ENCODE data around the gene ATXN7L1. TPM values are rescaled to one million over a fixed set of nuclear protein-coding genes. Genes with fewer than 3 reads are reported as not detected.

ATXN7L1 gene
- polyA plus RNA-seq, 1 of the 3 experiments (the other 2 are of a cell fraction): 6.0 TPM

DNA sequence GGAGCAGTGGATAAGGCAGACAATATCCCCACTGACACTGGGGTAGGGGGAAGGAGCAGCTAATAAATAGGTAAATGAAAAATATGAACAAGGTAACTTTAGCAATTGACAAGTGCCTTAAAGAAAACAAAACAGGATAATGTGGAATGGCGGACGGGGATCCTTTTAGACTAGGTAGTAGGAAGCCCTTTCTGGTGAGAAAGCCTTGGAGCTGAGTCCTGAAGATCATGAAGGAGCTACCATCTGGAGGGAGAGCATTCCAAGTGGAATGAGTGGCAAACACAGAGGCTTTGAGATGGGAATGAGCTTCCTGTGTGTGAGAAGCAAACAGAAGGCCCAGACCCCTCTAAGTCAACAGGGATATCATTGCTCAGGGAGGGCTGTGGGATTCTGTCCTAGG lies 16.0 kb upstream of the ATXN7L1 start:
- no peak for DNase-seq
- ChIA-PET POLR2A (no interaction called here), CTCF (interaction anchor here (1.3 to 5.3 kb wide), 3 partner anchors 15 to 262 kb away, joined by 5 to 26 read pairs (median 7); no protein-coding TSS in a partner anchor)
- Histone ChIP-seq H2AFZ (ENCODE audit: low read depth) (no peak overlapping the region), H3K4me2 (no peak overlapping the region), H3K79me2 (ENCODE audit: insufficient read depth) (no peaks in the 10 kb centered on the region), H3K9me2 (no peaks in the 10 kb centered on the region), H3K36me3 (replicated peaks in 1 of 2; ENCODE audit: control insufficient read depth in 1 of 2, insufficient read depth in 2 of 2, low read length in 1 of 2) (peaks cover 0 to 2% of the 10 kb centered on the region in 2 experiments), H4K20me1 (ENCODE audit: insufficient read depth) (no peaks in the 10 kb centered on the region), H3K27me3 (ENCODE audit: insufficient read depth) (no peaks in the 10 kb centered on the region), H3K9me3 (no peaks in the 10 kb centered on the region), H3K4me1 (ENCODE audit: control insufficient read depth in 1 of 2, insufficient read depth in 2 of 2, low read depth in 1 of 2, low read length in 1 of 2) (peaks cover 0 to 8% of the 10 kb centered on the region in 2 experiments; a peak in 1 of 4 replicates), H3K27ac (ENCODE audit: low read depth in 2 of 2, low read length in 1 of 2) (no peak overlapping the region), H3F3A (replicated peaks; ENCODE audit: insufficient read depth) (no peaks in the 10 kb centered on the region), H3K9ac (no peak overlapping the region), H3K4me3 (ENCODE audit: low read depth in 2 of 2, low read length in 1 of 2) (no peak overlapping the region)
- no peak for TF ChIP-seq TCF12 (IDR thresholded peaks at IDR 0.05)
- WGBS (ENCODE audit: low lambda C conversion rate): 92% methylated on average over 2 of the region's 2 CpGs

DNA sequence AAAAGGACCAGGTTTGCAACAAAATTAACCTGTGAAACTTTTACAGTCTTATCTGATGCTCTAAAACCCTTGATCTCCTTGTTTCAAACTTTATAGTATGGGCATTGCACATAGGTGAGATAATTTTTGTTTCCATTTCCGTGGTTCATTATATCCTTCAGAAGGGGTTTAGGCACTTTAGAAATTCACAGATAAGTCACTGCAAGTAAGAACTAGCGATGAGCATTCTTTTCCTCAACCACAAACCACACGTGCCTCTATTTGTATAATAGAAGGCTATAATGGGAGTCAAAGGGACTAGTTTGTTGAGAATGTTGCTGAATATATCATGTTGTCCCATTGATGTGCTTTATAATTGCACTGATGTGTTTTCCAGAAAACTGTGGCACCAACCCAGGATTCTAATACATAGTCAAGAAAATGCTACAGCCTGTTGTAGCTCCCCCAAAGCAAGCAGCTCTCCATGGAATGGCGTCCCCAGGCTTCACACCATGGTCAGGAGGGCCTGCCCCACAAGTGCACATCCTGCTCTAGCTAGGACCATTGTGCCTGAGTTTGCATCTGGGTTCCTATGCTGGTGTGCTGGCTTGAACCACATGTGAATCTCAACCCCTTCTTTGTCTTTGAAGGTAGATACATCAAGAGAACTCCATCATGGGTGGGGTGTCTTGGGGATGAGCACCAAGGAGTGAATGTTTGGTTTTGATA lies 14.0 kb upstream of the ATXN7L1 start:
- ChIA-PET CTCF (interaction anchor here (0.8 to 5.3 kb wide), 5 partner anchors 12 to 152 kb away, joined by 3 to 26 read pairs (median 21); no protein-coding TSS in a partner anchor), POLR2A (no interaction called here)
- H3F3A ChIP-seq (replicated peaks; ENCODE audit: insufficient read depth): no peaks in the 10 kb centered on the region
- no peak for DNase-seq
- peaks cover 0 to 2% of the 10 kb centered on the region in 2 experiments for H3K36me3 ChIP-seq (replicated peaks in 1 of 2; ENCODE audit: control insufficient read depth in 1 of 2, insufficient read depth in 2 of 2, low read length in 1 of 2)
- H3K4me3 ChIP-seq (ENCODE audit: low read depth in 2 of 2, low read length in 1 of 2): no peak overlapping the region
- H3K9me3 ChIP-seq: no peaks in the 10 kb centered on the region
- H2AFZ ChIP-seq (ENCODE audit: low read depth): no peak overlapping the region
- H3K79me2 ChIP-seq (ENCODE audit: insufficient read depth): no peaks in the 10 kb centered on the region
- H3K27me3 ChIP-seq (ENCODE audit: insufficient read depth): no peaks in the 10 kb centered on the region
- H3K9ac ChIP-seq: no peak overlapping the region
- no peak overlapping the region for H3K27ac ChIP-seq (ENCODE audit: low read depth in 2 of 2, low read length in 1 of 2)
- H4K20me1 ChIP-seq (ENCODE audit: insufficient read depth): no peaks in the 10 kb centered on the region
- H3K4me2 ChIP-seq: no peak overlapping the region
- H3K4me1 ChIP-seq (ENCODE audit: control insufficient read depth in 1 of 2, insufficient read depth in 2 of 2, low read depth in 1 of 2, low read length in 1 of 2): peaks cover 1 to 4% of the 10 kb centered on the region in 2 experiments; a peak in 3 of 4 replicates
- WGBS (ENCODE audit: low lambda C conversion rate): 94% methylated on average over 4 of the region's 4 CpGs
- no peaks in the 10 kb centered on the region for H3K9me2 ChIP-seq
- TF ChIP-seq RFX5 (IDR thresholded peaks at IDR 0.05; ENCODE audit: low read length) (no peak), POLR2AphosphoS5 (IDR thresholded peaks at IDR 0.05; ENCODE audit: low read depth, low read length) (no peak), SMC3 (IDR thresholded peaks at IDR 0.05; ENCODE audit: low read depth, low read length) (no peak), NFIC (IDR thresholded peaks at IDR 0.05; ENCODE audit: borderline replicate concordance) (no peak), RXRA (IDR thresholded peaks at IDR 0.05; ENCODE audit: borderline replicate concordance, low read depth) (no peak), YY1 (IDR thresholded peaks at IDR 0.05; ENCODE audit: low read depth) (no peak), FOSL2 (IDR thresholded peaks at IDR 0.05; ENCODE audit: borderline replicate concordance, low read depth) (no peak), EZH2phosphoT487 (IDR thresholded peaks at IDR 0.05; ENCODE audit: borderline replicate concordance, low read depth) (no peak), RCOR1 (IDR thresholded peaks at IDR 0.05; ENCODE audit: low read length) (no peak), JUND (IDR thresholded peaks at IDR 0.05) (no peak), NRF1 (IDR thresholded peaks at IDR 0.05; ENCODE audit: low read depth, low read length) (no peak), FOXM1 (IDR thresholded peaks at IDR 0.05; ENCODE audit: low read depth) (no peak), REST (IDR thresholded peaks at IDR 0.05; ENCODE audit: low read depth, low read length) (no peak), TEAD4 (IDR thresholded peaks at IDR 0.05; ENCODE audit: borderline replicate concordance, insufficient read depth) (no peak), MEF2A (IDR thresholded peaks at IDR 0.05; ENCODE audit: borderline replicate concordance, low read depth) (no peak), MAX (IDR thresholded peaks at IDR 0.05; ENCODE audit: low read depth) (no peak), GABPA (IDR thresholded peaks at IDR 0.05; ENCODE audit: low read depth) (no peak)
- TF ChIP-seq, protein P1, sequence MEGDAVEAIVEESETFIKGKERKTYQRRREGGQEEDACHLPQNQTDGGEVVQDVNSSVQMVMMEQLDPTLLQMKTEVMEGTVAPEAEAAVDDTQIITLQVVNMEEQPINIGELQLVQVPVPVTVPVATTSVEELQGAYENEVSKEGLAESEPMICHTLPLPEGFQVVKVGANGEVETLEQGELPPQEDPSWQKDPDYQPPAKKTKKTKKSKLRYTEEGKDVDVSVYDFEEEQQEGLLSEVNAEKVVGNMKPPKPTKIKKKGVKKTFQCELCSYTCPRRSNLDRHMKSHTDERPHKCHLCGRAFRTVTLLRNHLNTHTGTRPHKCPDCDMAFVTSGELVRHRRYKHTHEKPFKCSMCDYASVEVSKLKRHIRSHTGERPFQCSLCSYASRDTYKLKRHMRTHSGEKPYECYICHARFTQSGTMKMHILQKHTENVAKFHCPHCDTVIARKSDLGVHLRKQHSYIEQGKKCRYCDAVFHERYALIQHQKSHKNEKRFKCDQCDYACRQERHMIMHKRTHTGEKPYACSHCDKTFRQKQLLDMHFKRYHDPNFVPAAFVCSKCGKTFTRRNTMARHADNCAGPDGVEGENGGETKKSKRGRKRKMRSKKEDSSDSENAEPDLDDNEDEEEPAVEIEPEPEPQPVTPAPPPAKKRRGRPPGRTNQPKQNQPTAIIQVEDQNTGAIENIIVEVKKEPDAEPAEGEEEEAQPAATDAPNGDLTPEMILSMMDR (IDR thresholded peaks at IDR 0.05): no peak
- TF ChIP-seq, protein P2, sequence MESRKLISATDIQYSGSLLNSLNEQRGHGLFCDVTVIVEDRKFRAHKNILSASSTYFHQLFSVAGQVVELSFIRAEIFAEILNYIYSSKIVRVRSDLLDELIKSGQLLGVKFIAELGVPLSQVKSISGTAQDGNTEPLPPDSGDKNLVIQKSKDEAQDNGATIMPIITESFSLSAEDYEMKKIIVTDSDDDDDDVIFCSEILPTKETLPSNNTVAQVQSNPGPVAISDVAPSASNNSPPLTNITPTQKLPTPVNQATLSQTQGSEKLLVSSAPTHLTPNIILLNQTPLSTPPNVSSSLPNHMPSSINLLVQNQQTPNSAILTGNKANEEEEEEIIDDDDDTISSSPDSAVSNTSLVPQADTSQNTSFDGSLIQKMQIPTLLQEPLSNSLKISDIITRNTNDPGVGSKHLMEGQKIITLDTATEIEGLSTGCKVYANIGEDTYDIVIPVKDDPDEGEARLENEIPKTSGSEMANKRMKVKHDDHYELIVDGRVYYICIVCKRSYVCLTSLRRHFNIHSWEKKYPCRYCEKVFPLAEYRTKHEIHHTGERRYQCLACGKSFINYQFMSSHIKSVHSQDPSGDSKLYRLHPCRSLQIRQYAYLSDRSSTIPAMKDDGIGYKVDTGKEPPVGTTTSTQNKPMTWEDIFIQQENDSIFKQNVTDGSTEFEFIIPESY (IDR thresholded peaks at IDR 0.05; ENCODE audit: borderline replicate concordance, low read depth): no peak

All from SK-N-SH (cell line).